ENCODE data around the gene PCDHGC3.

GRCh38 chr5:141512390-141512910 lies 36.7 kb downstream of the PCDHGC3 start:
- TF ChIP-seq CTCF (conservative IDR thresholded peaks at IDR 0.05; ENCODE audit: low read length): peak; percentile 98
- no peak for TF ChIP-seq EZH2phosphoT487 (IDR thresholded peaks at IDR 0.05; ENCODE audit: borderline replicate concordance, low read depth, low read length)
